A673 (cell line): ENCODE data around the gene BANP. TPM values are rescaled to one million over a fixed set of nuclear protein-coding genes. Genes with fewer than 3 reads are reported as not detected.
"Not testable (repeated sequence)": the region's sequence is repeated elsewhere in the genome, so short reads cannot be mapped to it uniquely, and the experiment has no call there.

Experiments
- BruUV-seq: library from RNA; stranded (reverse); fragments of 400-500 nt; replicated peaks from 2 replicates; lab custom pipeline; 2021; lab: Mats Ljungman, UMichigan
- CTCF ChIA-PET: fragments of 300-600 bp; sonication (Branson Sonifier 250); formaldehyde crosslinking; loops from one replicate; lab custom pipeline; 2022; ENCODE audit warnings: antibody characterized with exemption; lab: Charles Lee
- POLR2A ChIA-PET: fragments of 300-600 bp; sonication (Branson Sonifier 250); formaldehyde crosslinking; loops from one replicate; lab custom pipeline; 2022; ENCODE audit warnings: antibody characterized with exemption; ENCODE audit not compliant: low non-redundant PET; lab: Charles Lee
- DNase-seq: peaks from one replicate; pipeline ENCODE4 v3.0.0-alpha.2; 2015; ENCODE audit warnings: low spot score
- H3K27ac ChIP-seq: fragments of 200-600 bp; sonication (generic); 2 replicates; pipeline ENCODE4 v1.5.1; 2016; ENCODE audit warnings: mixed run types, low read depth, mild to moderate bottlenecking, mixed read lengths, antibody characterized with exemption, low read length; ENCODE audit not compliant: poor library complexity, severe bottlenecking
- H3K27me3 ChIP-seq: fragments of 200-600 bp; sonication (generic); replicated peaks from 2 replicates; pipeline ENCODE4 v1.6.1; 2017; ENCODE audit warnings: mixed run types, low read depth, mild to moderate bottlenecking, mixed read lengths, antibody characterized with exemption, low read length; ENCODE audit not compliant: insufficient read depth, poor library complexity
- H3K36me3 ChIP-seq: fragments of 200-600 bp; sonication (generic); 2 replicates; pipeline ENCODE4 v1.6.1; 2016; ENCODE audit warnings: mixed run types, mild to moderate bottlenecking, mixed read lengths, antibody characterized with exemption, low read length; ENCODE audit not compliant: insufficient read depth, poor library complexity, severe bottlenecking
- H3K4me1 ChIP-seq: fragments of 200-600 bp; sonication (generic); 2 replicates; pipeline ENCODE4 v1.6.1; 2017; ENCODE audit warnings: mixed run types, mild to moderate bottlenecking, mixed read lengths, antibody characterized with exemption, low read length; ENCODE audit not compliant: insufficient read depth, poor library complexity, severe bottlenecking
- H3K4me3 ChIP-seq: fragments of 200-600 bp; sonication (generic); 2 replicates; pipeline ENCODE4 v1.5.1; 2016; ENCODE audit warnings: low read depth, mixed run types, mild to moderate bottlenecking, mixed read lengths, low read length; ENCODE audit not compliant: poor library complexity, severe bottlenecking
- H3K9me3 ChIP-seq: fragments of 200-600 bp; sonication (generic); 2 replicates; pipeline ENCODE4 v1.6.1; 2016; ENCODE audit warnings: mixed run types, low read depth, mild to moderate bottlenecking, mixed read lengths, antibody characterized with exemption, low read length; ENCODE audit not compliant: poor library complexity, severe bottlenecking
- CTCF ChIP-seq: fragments of 300-800, 200-600 bp; sonication (generic); conservative IDR thresholded peaks from 2 replicates; pipeline ENCODE4 v1.5.1; 2017; ENCODE audit warnings: low read depth, mild to moderate bottlenecking, antibody characterized with exemption, low read length, moderate library complexity, mixed read lengths
- EZH2 ChIP-seq: fragments of 200-600 bp; sonication (generic); IDR thresholded peaks from 2 replicates; pipeline ENCODE4 v1.6.1; 2017; ENCODE audit warnings: borderline replicate concordance, low read depth, mild to moderate bottlenecking, mixed read lengths, antibody characterized with exemption, low read length; ENCODE audit not compliant: poor library complexity, severe bottlenecking
- intact Hi-C: fragments of 100-400 bp; cut with micrococcal nuclease; formaldehyde crosslinking; loops from one replicate; pipeline ENCODE4 v1.10.0; 2022; ENCODE audit not compliant: unreplicated experiment
- total RNA-seq: library from RNA; stranded (reverse); gene quantifications from 2 replicates; pipeline ENCODE4 v1.2.3, GENCODE V29; 2021

BANP gene
- total RNA-seq, 1 experiment from 2014 or later = 44.3 TPM

GRCh38 chr16:88016964-88017363, 65.7 kb downstream of the BANP start:
- DNase-seq = no peak
- POLR2A ChIA-PET = no interaction called here
- intact Hi-C loops = no loop called here
- Histone ChIP-seq H3K9me3 (no peaks in the 10 kb centered on the region), H3K4me3 (no peak overlapping the region), H3K36me3 (no peaks in the 10 kb centered on the region), H3K4me1 (no peaks in the 10 kb centered on the region), H3K27me3 (no peaks in the 10 kb centered on the region), H3K27ac (no peak overlapping the region)
- CTCF ChIA-PET = no interaction called here
- no TSS peak for BruUV-seq
- TF ChIP-seq CTCF = no peak
- TF ChIP-seq EZH2 = no peak

- no TSS peak for BruUV-seq
- CTCF ChIA-PET = no interaction called here
- no peak for TF ChIP-seq CTCF
Observed at GRCh38 chr16:88017587-88018101, 66.4 kb downstream of the BANP start.

GRCh38 chr16:88018382-88018781, 67.1 kb downstream of the BANP start:
- CTCF ChIA-PET, intact Hi-C loops, H3K27ac ChIP-seq, BruUV-seq, H3K4me1 ChIP-seq, H3K4me3 ChIP-seq, H3K36me3 ChIP-seq, DNase-seq, H3K27me3 ChIP-seq, H3K9me3 ChIP-seq: not testable (repeated sequence)
- POLR2A ChIA-PET = interaction anchor here (0.6 kb wide), 1 partner anchor 395 kb away, joined by 3 read pairs; no protein-coding TSS in a partner anchor

More at GRCh38 chr16:88017587-88018101, 66.4 kb downstream of the BANP start:
- Histone ChIP-seq H3K27ac (no peak overlapping the region), H3K4me1 (no peaks in the 10 kb centered on the region), H3K36me3 (no peaks in the 10 kb centered on the region), H3K9me3 (no peaks in the 10 kb centered on the region), H3K4me3 (no peak overlapping the region), H3K27me3 (no peaks in the 10 kb centered on the region)
- POLR2A ChIA-PET = interaction anchor here (0.6 kb wide), 1 partner anchor 396 kb away, joined by 3 read pairs; no protein-coding TSS in a partner anchor
- no peak for DNase-seq
- intact Hi-C loops = no loop called here

- H3K27me3 ChIP-seq, BruUV-seq, H3K4me3 ChIP-seq, H3K9me3 ChIP-seq, intact Hi-C loops, H3K36me3 ChIP-seq, H3K4me1 ChIP-seq, CTCF ChIA-PET: not testable (repeated sequence)
- POLR2A ChIA-PET = interaction anchor here (0.6 kb wide), 1 partner anchor 274 kb away, joined by 5 read pairs; no protein-coding TSS in a partner anchor
- DNase-seq = peak; percentile 33
- H3K27ac ChIP-seq = peak overlapping the region; percentile 47
Observed at GRCh38 chr16:88019041-88019820, 68.0 kb downstream of the BANP start.
